ENCODE measurements around the gene CLEC3B. TPM values are rescaled to one million over a fixed set of nuclear protein-coding genes. Genes with fewer than 3 reads are reported as not detected.

Gene CLEC3B
- total RNA-seq, 3 donors from 2014 or later: 0.30 to 0.40 (median 0.38) TPM

GRCh38 chr3:45016916-45017315 is 9.2 kb upstream of the CLEC3B start:
- DNase-seq: no peak
- Mint-ChIP-seq H3K4me1 (ENCODE audit: low read depth) (peaks cover 26% of the 10 kb centered on the region), H3K4me3 (no peak overlapping the region), H3K27me3 (ENCODE audit: low read depth) (no peaks in the 10 kb centered on the region), H3K9me3 (no peaks in the 10 kb centered on the region), H3K36me3 (ENCODE audit: insufficient read depth) (peaks cover 26% of the 10 kb centered on the region)
- no peak for ATAC-seq

GRCh38 chr3:45017821-45018220 is 8.3 kb upstream of the CLEC3B start:
- ATAC-seq: no peak
- peaks cover 19% of the 10 kb centered on the region for H3K36me3 Mint-ChIP-seq (ENCODE audit: insufficient read depth)
- H3K9me3 Mint-ChIP-seq: no peaks in the 10 kb centered on the region
- DNase-seq: no peak
- H3K4me1 Mint-ChIP-seq (ENCODE audit: low read depth): peaks cover 21% of the 10 kb centered on the region
- H3K4me3 Mint-ChIP-seq: no peak overlapping the region
- H3K27me3 Mint-ChIP-seq (ENCODE audit: low read depth): no peaks in the 10 kb centered on the region

GRCh38 chr3:45020534-45020933 is 5.6 kb upstream of the CLEC3B start:
- H3K4me1 Mint-ChIP-seq (ENCODE audit: low read depth): peaks cover 20% of the 10 kb centered on the region
- H3K4me3 Mint-ChIP-seq: no peak overlapping the region
- H3K36me3 Mint-ChIP-seq (ENCODE audit: insufficient read depth): peaks cover 7% of the 10 kb centered on the region
- DNase-seq (no peak), ATAC-seq (no peak)
- no peaks in the 10 kb centered on the region for H3K27me3 Mint-ChIP-seq (ENCODE audit: low read depth)
- no peaks in the 10 kb centered on the region for H3K9me3 Mint-ChIP-seq

- Mint-ChIP-seq H3K4me1 (ENCODE audit: low read depth) (peaks cover 20% of the 10 kb centered on the region), H3K36me3 (ENCODE audit: insufficient read depth) (peaks cover 2% of the 10 kb centered on the region), H3K27me3 (ENCODE audit: low read depth) (no peaks in the 10 kb centered on the region), H3K4me3 (no peak overlapping the region), H3K9me3 (no peaks in the 10 kb centered on the region)
- DNase-seq: no peak
- no peak for ATAC-seq
Observed at GRCh38 chr3:45021524-45022297, 4.4 kb upstream of the CLEC3B start.

GRCh38 chr3:45023675-45024074 is 2.4 kb upstream of the CLEC3B start:
- Mint-ChIP-seq H3K36me3 (ENCODE audit: insufficient read depth) (peaks cover under 1% of the 10 kb centered on the region), H3K4me3 (no peak overlapping the region), H3K4me1 (ENCODE audit: low read depth) (peaks cover 20% of the 10 kb centered on the region), H3K9me3 (no peaks in the 10 kb centered on the region), H3K27me3 (ENCODE audit: low read depth) (peaks cover 6% of the 10 kb centered on the region)
- ATAC-seq (no peak), DNase-seq (no peak)

- Mint-ChIP-seq H3K36me3 (ENCODE audit: insufficient read depth) (no peaks in the 10 kb centered on the region), H3K4me3 (no peak overlapping the region), H3K4me1 (ENCODE audit: low read depth) (peaks cover 20% of the 10 kb centered on the region), H3K27me3 (ENCODE audit: low read depth) (peaks cover 6% of the 10 kb centered on the region), H3K9me3 (no peaks in the 10 kb centered on the region)
- ATAC-seq (no peak), DNase-seq (no peak)
Observed at GRCh38 chr3:45024542-45025255, 1.4 kb upstream of the CLEC3B start.

- peaks cover 2% of the 10 kb centered on the region for H3K4me1 Mint-ChIP-seq (ENCODE audit: low read depth)
- H3K27me3 Mint-ChIP-seq (ENCODE audit: low read depth): peaks cover 9% of the 10 kb centered on the region
- H3K9me3 Mint-ChIP-seq: no peaks in the 10 kb centered on the region
- no peaks in the 10 kb centered on the region for H3K36me3 Mint-ChIP-seq (ENCODE audit: insufficient read depth)
- no peak overlapping the region for H3K4me3 Mint-ChIP-seq
- no peak for ATAC-seq
- no peak for DNase-seq
Observed at GRCh38 chr3:45026957-45027356, 854 bp downstream of the CLEC3B start.

- ATAC-seq (no peak), DNase-seq (no peak)
- H3K9me3 Mint-ChIP-seq: no peaks in the 10 kb centered on the region
- no peak overlapping the region for H3K4me3 Mint-ChIP-seq
- H3K4me1 Mint-ChIP-seq (ENCODE audit: low read depth): no peaks in the 10 kb centered on the region
- H3K36me3 Mint-ChIP-seq (ENCODE audit: insufficient read depth): no peaks in the 10 kb centered on the region
- H3K27me3 Mint-ChIP-seq (ENCODE audit: low read depth): peaks cover 9% of the 10 kb centered on the region
Observed at GRCh38 chr3:45027441-45027840, 1.3 kb downstream of the CLEC3B start.

- no peaks in the 10 kb centered on the region for H3K36me3 Mint-ChIP-seq (ENCODE audit: insufficient read depth)
- no peak for DNase-seq
- peaks cover 9% of the 10 kb centered on the region for H3K27me3 Mint-ChIP-seq (ENCODE audit: low read depth)
- H3K9me3 Mint-ChIP-seq: no peaks in the 10 kb centered on the region
- peaks cover 3% of the 10 kb centered on the region for H3K4me1 Mint-ChIP-seq (ENCODE audit: low read depth)
- no peak overlapping the region for H3K4me3 Mint-ChIP-seq
- no peak for ATAC-seq
Observed at GRCh38 chr3:45029216-45029615, 3.1 kb downstream of the CLEC3B start.

- no peaks in the 10 kb centered on the region for H3K9me3 Mint-ChIP-seq
Observed at GRCh38 chr3:45029661-45030060, 3.6 kb downstream of the CLEC3B start.

GRCh38 chr3:45031531-45031930 is 5.4 kb downstream of the CLEC3B start:
- Mint-ChIP-seq H3K36me3 (ENCODE audit: insufficient read depth) (no peaks in the 10 kb centered on the region), H3K4me1 (ENCODE audit: low read depth) (peaks cover 23% of the 10 kb centered on the region), H3K27me3 (ENCODE audit: low read depth) (peaks cover 28% of the 10 kb centered on the region), H3K4me3 (no peak overlapping the region), H3K9me3 (no peaks in the 10 kb centered on the region)
- DNase-seq (no peak), ATAC-seq (no peak)

More at GRCh38 chr3:45029661-45030060, 3.6 kb downstream of the CLEC3B start:
- Mint-ChIP-seq H3K4me3 (no peak overlapping the region), H3K4me1 (ENCODE audit: low read depth) (peaks cover 7% of the 10 kb centered on the region), H3K27me3 (ENCODE audit: low read depth) (peaks cover 11% of the 10 kb centered on the region), H3K36me3 (ENCODE audit: insufficient read depth) (no peaks in the 10 kb centered on the region)
- DNase-seq: no peak
- ATAC-seq: no peak

- Mint-ChIP-seq H3K4me3 (no peak overlapping the region), H3K4me1 (ENCODE audit: low read depth) (peaks cover 25% of the 10 kb centered on the region), H3K27me3 (ENCODE audit: low read depth) (peaks cover 34% of the 10 kb centered on the region), H3K9me3 (no peaks in the 10 kb centered on the region), H3K36me3 (ENCODE audit: insufficient read depth) (no peaks in the 10 kb centered on the region)
- ATAC-seq (no peak), DNase-seq (no peak)
Observed at GRCh38 chr3:45032113-45032512, 6.0 kb downstream of the CLEC3B start.

- no peak overlapping the region for H3K4me3 Mint-ChIP-seq
- DNase-seq: no peak
Observed at GRCh38 chr3:45033791-45034190, 7.7 kb downstream of the CLEC3B start.

GRCh38 chr3:45034612-45035252 is 8.6 kb downstream of the CLEC3B start:
- no peak for ATAC-seq
- peaks cover 25% of the 10 kb centered on the region for H3K4me1 Mint-ChIP-seq (ENCODE audit: low read depth)
- no peaks in the 10 kb centered on the region for H3K9me3 Mint-ChIP-seq
- no peaks in the 10 kb centered on the region for H3K36me3 Mint-ChIP-seq (ENCODE audit: insufficient read depth)
- H3K4me3 Mint-ChIP-seq: no peak overlapping the region
- no peak for DNase-seq
- H3K27me3 Mint-ChIP-seq (ENCODE audit: low read depth): peaks cover 34% of the 10 kb centered on the region

More at GRCh38 chr3:45033791-45034190, 7.7 kb downstream of the CLEC3B start:
- H3K27me3 Mint-ChIP-seq (ENCODE audit: low read depth): peaks cover 34% of the 10 kb centered on the region
- H3K9me3 Mint-ChIP-seq: no peaks in the 10 kb centered on the region
- H3K36me3 Mint-ChIP-seq (ENCODE audit: insufficient read depth): no peaks in the 10 kb centered on the region
- peaks cover 25% of the 10 kb centered on the region for H3K4me1 Mint-ChIP-seq (ENCODE audit: low read depth)
- ATAC-seq: no peak

Measured in activated T-cell treated with anti-CD3 and anti-CD28 coated beads, Interleukin-2, amount 50 U/mL, for 4 hours (primary cell).